ENCODE results near the gene SPOPL.

- TF ChIP-seq POLR2A (IDR thresholded peaks at IDR 0.05) (no peak), CTCF (IDR thresholded peaks at IDR 0.05) (no peak)
These were observed 47.8 kb upstream of the SPOPL start for GRCh38 chr2:138453815-138454214.
